ENCODE results near the gene CXXC1.

The CXXC1 gene

GRCh38 chr18:50285631-50286321, 1.7 kb downstream of the CXXC1 start:
- Mint-ChIP-seq H3K27ac (peak overlapping the region; percentile 97), H3K4me1 (ENCODE audit: low read depth) (peaks cover 42% of the 10 kb centered on the region), H3K36me3 (ENCODE audit: low read depth) (peaks cover 68% of the 10 kb centered on the region), H3K4me3 (peak overlapping the region; percentile 97), H3K27me3 (no peaks in the 10 kb centered on the region), H3K9me3 (no peaks in the 10 kb centered on the region)
- no peak for DNase-seq

- H3K27ac Mint-ChIP-seq = peak overlapping the region; percentile 97
- no peaks in the 10 kb centered on the region for H3K9me3 Mint-ChIP-seq
- peaks cover 74% of the 10 kb centered on the region for H3K36me3 Mint-ChIP-seq (ENCODE audit: low read depth)
- DNase-seq = no peak
- no peak overlapping the region for H3K4me3 Mint-ChIP-seq
- H3K27me3 Mint-ChIP-seq = no peaks in the 10 kb centered on the region
- peaks cover 49% of the 10 kb centered on the region for H3K4me1 Mint-ChIP-seq (ENCODE audit: low read depth)
Observed at GRCh38 chr18:50285071-50285470, 2.4 kb downstream of the CXXC1 start.

- Mint-ChIP-seq H3K4me1 (ENCODE audit: low read depth) (peaks cover 54% of the 10 kb centered on the region), H3K4me3 (no peak overlapping the region), H3K27ac (peak overlapping the region; percentile 71), H3K36me3 (ENCODE audit: low read depth) (peaks cover 77% of the 10 kb centered on the region), H3K9me3 (no peaks in the 10 kb centered on the region), H3K27me3 (no peaks in the 10 kb centered on the region)
- DNase-seq = no peak
Observed at GRCh38 chr18:50284255-50284885, 3.1 kb downstream of the CXXC1 start.

- Mint-ChIP-seq H3K4me3 (no peak overlapping the region), H3K36me3 (ENCODE audit: low read depth) (peaks cover 84% of the 10 kb centered on the region), H3K4me1 (ENCODE audit: low read depth) (peaks cover 55% of the 10 kb centered on the region)
Observed at GRCh38 chr18:50283469-50284209, 3.9 kb downstream of the CXXC1 start.

GRCh38 chr18:50282521-50283335, 4.8 kb downstream of the CXXC1 start:
- Mint-ChIP-seq H3K4me3 (peak overlapping the region; percentile 98), H3K9me3 (no peaks in the 10 kb centered on the region), H3K4me1 (ENCODE audit: low read depth) (peaks cover 58% of the 10 kb centered on the region), H3K27ac (peak overlapping the region; percentile 98), H3K27me3 (no peaks in the 10 kb centered on the region), H3K36me3 (ENCODE audit: low read depth) (peaks cover 88% of the 10 kb centered on the region)
- DNase-seq = no peak

More at GRCh38 chr18:50283469-50284209, 3.9 kb downstream of the CXXC1 start:
- no peaks in the 10 kb centered on the region for H3K27me3 Mint-ChIP-seq
- no peaks in the 10 kb centered on the region for H3K9me3 Mint-ChIP-seq
- DNase-seq = no peak
- peak overlapping the region; percentile 71 for H3K27ac Mint-ChIP-seq

- DNase-seq = no peak
- Mint-ChIP-seq H3K36me3 (ENCODE audit: low read depth) (peaks cover 87% of the 10 kb centered on the region), H3K4me3 (peak overlapping the region; percentile 98), H3K27ac (peak overlapping the region; percentile 98), H3K27me3 (no peaks in the 10 kb centered on the region), H3K4me1 (ENCODE audit: low read depth) (peaks cover 56% of the 10 kb centered on the region), H3K9me3 (no peaks in the 10 kb centered on the region)
Observed at GRCh38 chr18:50281972-50282520, 5.4 kb downstream of the CXXC1 start.

GRCh38 chr18:50281295-50281971, 6.1 kb downstream of the CXXC1 start, which contains the start of gene MBD1:
Gene MBD1 (minus strand): TSS chr18:50281523. CDS start chr18:50279992, 1,531 bp downstream.
- H3K27me3 Mint-ChIP-seq = no peaks in the 10 kb centered on the region
- no peaks in the 10 kb centered on the region for H3K9me3 Mint-ChIP-seq
- H3K4me1 Mint-ChIP-seq (ENCODE audit: low read depth) = peaks cover 51% of the 10 kb centered on the region
- H3K36me3 Mint-ChIP-seq (ENCODE audit: low read depth) = peaks cover 87% of the 10 kb centered on the region
- peak within 1 kb of the TSS; percentile 98 for H3K27ac Mint-ChIP-seq
- DNase-seq = peak; percentile 96
- peak within 1 kb of the TSS; percentile 98 for H3K4me3 Mint-ChIP-seq

- peak overlapping the region; percentile 98 for H3K27ac Mint-ChIP-seq
- DNase-seq = no peak
- no peaks in the 10 kb centered on the region for H3K9me3 Mint-ChIP-seq
- H3K27me3 Mint-ChIP-seq = no peaks in the 10 kb centered on the region
- H3K4me3 Mint-ChIP-seq = peak overlapping the region; percentile 98
- peaks cover 47% of the 10 kb centered on the region for H3K4me1 Mint-ChIP-seq (ENCODE audit: low read depth)
- peaks cover 87% of the 10 kb centered on the region for H3K36me3 Mint-ChIP-seq (ENCODE audit: low read depth)
Observed at GRCh38 chr18:50280707-50281294, 6.7 kb downstream of the CXXC1 start.

GRCh38 chr18:50279752-50280151, 7.7 kb downstream of the CXXC1 start:
- H3K36me3 Mint-ChIP-seq (ENCODE audit: low read depth) = peaks cover 87% of the 10 kb centered on the region
- peak overlapping the region; percentile 98 for H3K27ac Mint-ChIP-seq
- peaks cover 44% of the 10 kb centered on the region for H3K4me1 Mint-ChIP-seq (ENCODE audit: low read depth)
- no peaks in the 10 kb centered on the region for H3K9me3 Mint-ChIP-seq
- DNase-seq = no peak
- H3K4me3 Mint-ChIP-seq = peak overlapping the region; percentile 98
- no peaks in the 10 kb centered on the region for H3K27me3 Mint-ChIP-seq

- H3K4me3 Mint-ChIP-seq = no peak overlapping the region
- H3K36me3 Mint-ChIP-seq (ENCODE audit: low read depth) = peaks cover 87% of the 10 kb centered on the region
- no peaks in the 10 kb centered on the region for H3K27me3 Mint-ChIP-seq
- no peak overlapping the region for H3K27ac Mint-ChIP-seq
- no peak for DNase-seq
- H3K4me1 Mint-ChIP-seq (ENCODE audit: low read depth) = peaks cover 33% of the 10 kb centered on the region
- H3K9me3 Mint-ChIP-seq = no peaks in the 10 kb centered on the region
Observed at GRCh38 chr18:50277942-50278341, 9.6 kb downstream of the CXXC1 start.

GRCh38 chr18:50276452-50276851, 11.0 kb downstream of the CXXC1 start:
- DNase-seq = no peak
- no peaks in the 10 kb centered on the region for H3K27me3 Mint-ChIP-seq
- no peak overlapping the region for H3K4me3 Mint-ChIP-seq
- peaks cover 88% of the 10 kb centered on the region for H3K36me3 Mint-ChIP-seq (ENCODE audit: low read depth)
- H3K9me3 Mint-ChIP-seq = no peaks in the 10 kb centered on the region
- H3K4me1 Mint-ChIP-seq (ENCODE audit: low read depth) = peaks cover 24% of the 10 kb centered on the region
- H3K27ac Mint-ChIP-seq = peak overlapping the region; percentile 41

- no peaks in the 10 kb centered on the region for H3K9me3 Mint-ChIP-seq
- no peak overlapping the region for H3K4me3 Mint-ChIP-seq
- H3K27ac Mint-ChIP-seq = no peak overlapping the region
- H3K4me1 Mint-ChIP-seq (ENCODE audit: low read depth) = peaks cover 21% of the 10 kb centered on the region
- DNase-seq = no peak
- no peaks in the 10 kb centered on the region for H3K27me3 Mint-ChIP-seq
- peaks cover 86% of the 10 kb centered on the region for H3K36me3 Mint-ChIP-seq (ENCODE audit: low read depth)
Observed at GRCh38 chr18:50275503-50276036, 11.9 kb downstream of the CXXC1 start.

- Mint-ChIP-seq H3K4me3 (no peak overlapping the region), H3K27me3 (no peaks in the 10 kb centered on the region), H3K4me1 (ENCODE audit: low read depth) (peaks cover 15% of the 10 kb centered on the region), H3K36me3 (ENCODE audit: low read depth) (peaks cover 87% of the 10 kb centered on the region), H3K9me3 (no peaks in the 10 kb centered on the region), H3K27ac (no peak overlapping the region)
- no peak for DNase-seq
Observed at GRCh38 chr18:50274941-50275340, 12.6 kb downstream of the CXXC1 start.

Data from activated T-cell treated with anti-CD3 and anti-CD28 coated beads, Interleukin-2, amount 50 U/mL, for 24 hours (primary cell).